GM12878 (cell line): ENCODE results near the gene BPNT1.

Source experiments
- CBFB ChIP-seq: IDR thresholded peaks from 2 replicates; pipeline ENCODE4 v1.6.1; 2016; ENCODE audit warnings: antibody characterized with exemption, low read depth
- CHD2 ChIP-seq: IDR thresholded peaks from 2 replicates; pipeline ENCODE4 v1.6.1; 2011; ENCODE audit warnings: low read depth, low read length, improper control_type of control experiment, borderline replicate concordance
- CTCF ChIP-seq, 3 experiments: IDR thresholded peaks in 2 of 3; conservative IDR thresholded peaks in 1 of 3; 2 replicates each; pipeline ENCODE4 v1.5.1; 2011; ENCODE audit warnings: low read depth in 3 of 3, low read length in 3 of 3, mild to moderate bottlenecking in 3 of 3, control low read depth in 2 of 3, moderate library complexity in 2 of 3, inconsistent platforms in 1 of 3, mixed read lengths in 1 of 3; ENCODE audit not compliant: control insufficient read depth in 2 of 3, insufficient read depth in 1 of 3; ENCODE audit errors: extremely low read depth in 1 of 3
- CUX1 ChIP-seq: IDR thresholded peaks from 2 replicates; pipeline ENCODE4 v1.6.1; 2012; ENCODE audit warnings: improper control_type of control experiment, low read depth, low read length; ENCODE audit not compliant: insufficient replicate concordance
- MXI1 ChIP-seq: fragments of 150-350 bp; IDR thresholded peaks from 2 replicates; pipeline ENCODE4 v1.6.1; 2011; ENCODE audit warnings: low read depth, mild to moderate bottlenecking, inconsistent platforms, low read length, improper control_type of control experiment
- MYC ChIP-seq: IDR thresholded peaks from 2 replicates; pipeline ENCODE4 v1.6.1; 2011; ENCODE audit warnings: mild to moderate bottlenecking, low read length, moderate library complexity, inconsistent platforms; ENCODE audit not compliant: insufficient read depth, insufficient replicate concordance, insufficient read length, severe bottlenecking
- NFXL1 ChIP-seq: fragments of 450-650 bp; IDR thresholded peaks from 2 replicates; pipeline ENCODE4 v1.6.1; 2017; ENCODE audit warnings: antibody characterized with exemption, mild to moderate bottlenecking, borderline replicate concordance
- NRF1 ChIP-seq: conservative IDR thresholded peaks from 2 replicates; pipeline ENCODE4 v1.6.1; 2011; ENCODE audit warnings: mild to moderate bottlenecking, low read depth, low read length, improper control_type of control experiment
- PKNOX1 ChIP-seq: fragments of 450-650 bp; IDR thresholded peaks from 2 replicates; pipeline ENCODE4 v1.6.1; 2016; ENCODE audit warnings: mild to moderate bottlenecking
- POLR2AphosphoS5 ChIP-seq: IDR thresholded peaks from 2 replicates; pipeline ENCODE4 v1.6.1; 2011; ENCODE audit warnings: mild to moderate bottlenecking, low read length, inconsistent platforms
- RELA ChIP-seq: fragments of 450-650 bp; IDR thresholded peaks from 2 replicates; pipeline ENCODE4 v1.8.0; 2014; ENCODE audit warnings: borderline replicate concordance; ENCODE audit not compliant: partially characterized antibody
- ZBTB40 ChIP-seq: fragments of 450-650 bp; IDR thresholded peaks from 2 replicates; pipeline ENCODE4 v1.6.1; 2016; ENCODE audit warnings: mild to moderate bottlenecking, moderate library complexity, borderline replicate concordance
- TF ChIP-seq, protein P1 (sequence below): fragments of 450-650 bp; IDR thresholded peaks from 2 replicates; pipeline ENCODE4 v1.6.1; 2017; ENCODE audit warnings: mild to moderate bottlenecking, moderate library complexity

DNA sequence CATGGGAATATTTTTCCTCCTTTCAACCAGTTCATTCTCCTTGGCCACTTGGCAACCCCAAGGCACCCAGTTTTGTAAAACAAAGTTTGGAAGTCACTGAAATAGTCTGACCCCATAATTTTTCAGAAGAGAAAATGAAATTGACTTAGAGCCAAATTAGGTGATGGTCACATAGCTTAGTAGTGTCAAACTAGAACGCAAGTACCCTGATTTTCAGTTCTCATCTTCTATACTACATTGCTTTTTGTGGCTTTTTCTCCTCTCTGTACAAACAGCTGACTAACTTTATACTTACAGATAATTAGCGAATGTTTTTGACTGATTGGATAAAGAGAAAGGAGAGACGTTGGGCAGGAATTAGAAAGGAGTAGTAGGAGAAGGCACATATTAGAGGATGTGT is 37.5 kb upstream of the BPNT1 start:
- TF ChIP-seq MYC (no peak), CBFB (no peak), POLR2AphosphoS5 (no peak), RELA (no peak), PKNOX1 (no peak), MXI1 (no peak), CTCF (IDR thresholded peaks at IDR 0.05 in 2 of 3, conservative IDR thresholded peaks at IDR 0.05 in 1 of 3; ENCODE audit: control insufficient read depth in 2 of 3, extremely low read depth in 1 of 3, insufficient read depth in 1 of 3, low read depth in 3 of 3, low read length in 3 of 3) (no peak), NRF1 (no peak), CHD2 (no peak), NFXL1 (no peak), ZBTB40 (no peak), CUX1 (no peak)
- TF ChIP-seq, protein P1, sequence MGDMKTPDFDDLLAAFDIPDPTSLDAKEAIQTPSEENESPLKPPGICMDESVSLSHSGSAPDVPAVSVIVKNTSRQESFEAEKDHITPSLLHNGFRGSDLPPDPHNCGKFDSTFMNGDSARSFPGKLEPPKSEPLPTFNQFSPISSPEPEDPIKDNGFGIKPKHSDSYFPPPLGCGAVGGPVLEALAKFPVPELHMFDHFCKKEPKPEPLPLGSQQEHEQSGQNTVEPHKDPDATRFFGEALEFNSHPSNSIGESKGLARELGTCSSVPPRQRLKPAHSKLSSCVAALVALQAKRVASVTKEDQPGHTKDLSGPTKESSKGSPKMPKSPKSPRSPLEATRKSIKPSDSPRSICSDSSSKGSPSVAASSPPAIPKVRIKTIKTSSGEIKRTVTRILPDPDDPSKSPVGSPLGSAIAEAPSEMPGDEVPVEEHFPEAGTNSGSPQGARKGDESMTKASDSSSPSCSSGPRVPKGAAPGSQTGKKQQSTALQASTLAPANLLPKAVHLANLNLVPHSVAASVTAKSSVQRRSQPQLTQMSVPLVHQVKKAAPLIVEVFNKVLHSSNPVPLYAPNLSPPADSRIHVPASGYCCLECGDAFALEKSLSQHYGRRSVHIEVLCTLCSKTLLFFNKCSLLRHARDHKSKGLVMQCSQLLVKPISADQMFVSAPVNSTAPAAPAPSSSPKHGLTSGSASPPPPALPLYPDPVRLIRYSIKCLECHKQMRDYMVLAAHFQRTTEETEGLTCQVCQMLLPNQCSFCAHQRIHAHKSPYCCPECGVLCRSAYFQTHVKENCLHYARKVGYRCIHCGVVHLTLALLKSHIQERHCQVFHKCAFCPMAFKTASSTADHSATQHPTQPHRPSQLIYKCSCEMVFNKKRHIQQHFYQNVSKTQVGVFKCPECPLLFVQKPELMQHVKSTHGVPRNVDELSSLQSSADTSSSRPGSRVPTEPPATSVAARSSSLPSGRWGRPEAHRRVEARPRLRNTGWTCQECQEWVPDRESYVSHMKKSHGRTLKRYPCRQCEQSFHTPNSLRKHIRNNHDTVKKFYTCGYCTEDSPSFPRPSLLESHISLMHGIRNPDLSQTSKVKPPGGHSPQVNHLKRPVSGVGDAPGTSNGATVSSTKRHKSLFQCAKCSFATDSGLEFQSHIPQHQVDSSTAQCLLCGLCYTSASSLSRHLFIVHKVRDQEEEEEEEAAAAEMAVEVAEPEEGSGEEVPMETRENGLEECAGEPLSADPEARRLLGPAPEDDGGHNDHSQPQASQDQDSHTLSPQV, result no peak
